Osteocyte (in vitro differentiated cells): ENCODE results near the gene SRSF4. TPM values are rescaled to one million over a fixed set of nuclear protein-coding genes. Genes with fewer than 3 reads are reported as not detected.

ENCODE experiments used
- DNase-seq: peaks from one replicate; pipeline ENCODE4 v3.0.0; 2021; ENCODE audit warnings: mixed read lengths; ENCODE audit not compliant: unreplicated experiment; ENCODE audit errors: extremely low spot score
- H3K27ac Mint-ChIP-seq: one replicate; pipeline ENCODE4 v1.8.0; 2021; ENCODE audit warnings: mild to moderate bottlenecking, mixed read lengths; ENCODE audit not compliant: unreplicated experiment
- H3K27me3 Mint-ChIP-seq: one replicate; pipeline ENCODE4 v1.8.0; 2021; ENCODE audit warnings: mixed read lengths; ENCODE audit not compliant: unreplicated experiment
- H3K36me3 Mint-ChIP-seq: one replicate; pipeline ENCODE4 v1.8.0; 2021; ENCODE audit warnings: mixed read lengths; ENCODE audit not compliant: unreplicated experiment
- H3K4me1 Mint-ChIP-seq: one replicate; pipeline ENCODE4 v1.8.0; 2021; ENCODE audit warnings: mixed read lengths; ENCODE audit not compliant: unreplicated experiment
- H3K4me3 Mint-ChIP-seq: one replicate; pipeline ENCODE4 v1.8.0; 2021; ENCODE audit warnings: mild to moderate bottlenecking, moderate library complexity, mixed read lengths; ENCODE audit not compliant: unreplicated experiment
- H3K9me3 Mint-ChIP-seq: one replicate; pipeline ENCODE4 v1.8.0; 2021; ENCODE audit warnings: mixed read lengths; ENCODE audit not compliant: unreplicated experiment
- CTCF ChIP-seq: fragments of 200-600 bp; sonication (generic); IDR thresholded peaks from 2 replicates; pipeline ENCODE4 v1.5.0; 2021; ENCODE audit warnings: antibody characterized with exemption, mild to moderate bottlenecking, moderate library complexity
- total RNA-seq: library from RNA; stranded (reverse); gene quantifications from 2 replicates; pipeline ENCODE4 v1.2.1, GENCODE V29; 2021

The SRSF4 gene
- total RNA-seq, 1 donor from 2014 or later: 74.6 TPM

- H3K9me3 Mint-ChIP-seq: no peaks in the 10 kb centered on the region
- no peak overlapping the region for H3K4me3 Mint-ChIP-seq
- H3K36me3 Mint-ChIP-seq: peaks cover 13% of the 10 kb centered on the region
- no peak overlapping the region for H3K27ac Mint-ChIP-seq
- no peaks in the 10 kb centered on the region for H3K27me3 Mint-ChIP-seq
- DNase-seq: no peak
- H3K4me1 Mint-ChIP-seq: peaks cover 12% of the 10 kb centered on the region
- no peak for TF ChIP-seq CTCF
Observed at GRCh38 chr1:29200906-29201594, 19.4 kb upstream of the SRSF4 start.

GRCh38 chr1:29197993-29198392, 16.3 kb upstream of the SRSF4 start:
- Mint-ChIP-seq H3K27me3 (no peaks in the 10 kb centered on the region), H3K4me1 (peaks cover 12% of the 10 kb centered on the region), H3K9me3 (no peaks in the 10 kb centered on the region), H3K36me3 (peaks cover 24% of the 10 kb centered on the region), H3K27ac (no peak overlapping the region), H3K4me3 (no peak overlapping the region)
- TF ChIP-seq CTCF: no peak
- DNase-seq: no peak

- Mint-ChIP-seq H3K27me3 (no peaks in the 10 kb centered on the region), H3K27ac (no peak overlapping the region), H3K36me3 (peaks cover 24% of the 10 kb centered on the region), H3K4me3 (no peak overlapping the region), H3K4me1 (peaks cover 10% of the 10 kb centered on the region), H3K9me3 (no peaks in the 10 kb centered on the region)
- no peak for DNase-seq
- peak; percentile 47 for TF ChIP-seq CTCF
Observed at GRCh38 chr1:29197590-29197924, 15.9 kb upstream of the SRSF4 start.

- Mint-ChIP-seq H3K4me1 (peaks cover 7% of the 10 kb centered on the region), H3K9me3 (no peaks in the 10 kb centered on the region), H3K4me3 (no peak overlapping the region), H3K27ac (peak overlapping the region; percentile 15), H3K36me3 (peaks cover 24% of the 10 kb centered on the region), H3K27me3 (no peaks in the 10 kb centered on the region)
- no peak for DNase-seq
- TF ChIP-seq CTCF: no peak
Observed at GRCh38 chr1:29196863-29197589, 15.3 kb upstream of the SRSF4 start.

- H3K27ac Mint-ChIP-seq: no peak overlapping the region
- H3K9me3 Mint-ChIP-seq: no peaks in the 10 kb centered on the region
- peaks cover 7% of the 10 kb centered on the region for H3K4me1 Mint-ChIP-seq
- no peak for TF ChIP-seq CTCF
- no peaks in the 10 kb centered on the region for H3K27me3 Mint-ChIP-seq
- no peak for DNase-seq
- H3K36me3 Mint-ChIP-seq: peaks cover 20% of the 10 kb centered on the region
- H3K4me3 Mint-ChIP-seq: no peak overlapping the region
Observed at GRCh38 chr1:29195881-29196291, 14.2 kb upstream of the SRSF4 start.
